Fibroblast of villous mesenchyme (primary cell): ENCODE data around the gene KCNC3. TPM values are rescaled to one million over a fixed set of nuclear protein-coding genes. Genes with fewer than 3 reads are reported as not detected.

ENCODE experiments used
- DNase-seq: peaks from one replicate; pipeline ENCODE4 v3.0.0-alpha.2; 2010; ENCODE audit warnings: low read depth
- H3K4me3 ChIP-seq: 2 replicates; pipeline ENCODE4 v1.5.1; 2011; ENCODE audit warnings: low read depth, mild to moderate bottlenecking, low read length
- total RNA-seq: library from RNA; depleted of rRNA; stranded (reverse); fragments of >200 nt; gene quantifications from 2 replicates; pipeline ENCODE4 v1.2.3, GENCODE V29; 2012
- TF ChIP-seq, protein P1 (sequence below): IDR thresholded peaks from 2 replicates; pipeline ENCODE4 v1.5.1; 2012; ENCODE audit warnings: low read depth, mild to moderate bottlenecking, low read length; ENCODE audit not compliant: insufficient read depth

Gene KCNC3
- total RNA-seq, 1 donor, result not detected

DNA sequence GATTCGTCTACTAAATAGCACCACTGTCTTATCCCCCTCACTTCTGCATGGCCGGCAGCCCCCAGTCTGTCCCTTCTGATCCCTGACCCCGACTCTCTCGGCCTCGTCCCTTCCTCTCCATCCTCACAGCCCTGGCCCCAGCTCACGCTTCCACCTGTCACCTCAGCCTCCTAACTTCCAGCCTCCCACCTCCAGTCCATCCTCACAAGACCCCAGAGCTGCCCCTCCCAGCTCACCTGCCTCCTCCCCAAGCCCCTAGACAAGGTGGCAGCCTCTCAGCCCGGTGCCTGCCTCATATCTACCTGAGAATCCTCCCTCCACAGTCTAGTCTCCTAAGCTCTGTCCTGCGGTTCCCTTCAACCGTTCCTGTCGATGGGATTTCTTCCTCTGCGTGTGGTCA is 10.0 kb downstream of the KCNC3 start:
- DNase-seq, result no peak
- TF ChIP-seq, protein P1, sequence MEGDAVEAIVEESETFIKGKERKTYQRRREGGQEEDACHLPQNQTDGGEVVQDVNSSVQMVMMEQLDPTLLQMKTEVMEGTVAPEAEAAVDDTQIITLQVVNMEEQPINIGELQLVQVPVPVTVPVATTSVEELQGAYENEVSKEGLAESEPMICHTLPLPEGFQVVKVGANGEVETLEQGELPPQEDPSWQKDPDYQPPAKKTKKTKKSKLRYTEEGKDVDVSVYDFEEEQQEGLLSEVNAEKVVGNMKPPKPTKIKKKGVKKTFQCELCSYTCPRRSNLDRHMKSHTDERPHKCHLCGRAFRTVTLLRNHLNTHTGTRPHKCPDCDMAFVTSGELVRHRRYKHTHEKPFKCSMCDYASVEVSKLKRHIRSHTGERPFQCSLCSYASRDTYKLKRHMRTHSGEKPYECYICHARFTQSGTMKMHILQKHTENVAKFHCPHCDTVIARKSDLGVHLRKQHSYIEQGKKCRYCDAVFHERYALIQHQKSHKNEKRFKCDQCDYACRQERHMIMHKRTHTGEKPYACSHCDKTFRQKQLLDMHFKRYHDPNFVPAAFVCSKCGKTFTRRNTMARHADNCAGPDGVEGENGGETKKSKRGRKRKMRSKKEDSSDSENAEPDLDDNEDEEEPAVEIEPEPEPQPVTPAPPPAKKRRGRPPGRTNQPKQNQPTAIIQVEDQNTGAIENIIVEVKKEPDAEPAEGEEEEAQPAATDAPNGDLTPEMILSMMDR, result no peak

DNA sequence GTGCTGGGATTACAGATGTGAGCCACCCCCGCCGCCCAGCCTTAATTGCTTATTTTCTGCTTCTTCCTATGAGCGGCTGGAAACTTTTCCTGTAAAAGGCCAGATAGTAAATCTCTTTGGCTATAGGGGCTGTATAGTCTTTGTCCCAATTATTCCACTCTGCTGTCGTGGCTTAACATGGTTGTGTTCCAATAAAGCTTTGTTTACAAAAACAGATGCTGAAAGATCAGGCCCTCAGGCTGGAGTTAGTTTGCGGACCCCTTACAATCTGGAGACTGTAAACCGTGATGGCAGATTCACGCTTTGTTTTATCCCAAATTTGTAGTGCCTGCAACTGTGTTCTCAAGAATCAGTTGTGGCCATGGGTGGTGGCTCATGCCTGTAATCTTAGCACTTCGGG is 10.7 kb downstream of the KCNC3 start:
- H3K4me3 ChIP-seq, result no peak overlapping the region
- TF ChIP-seq, protein P1, result no peak
- DNase-seq, result no peak

More for the DNA sequence above, 10.0 kb downstream of the KCNC3 start:
- no peak overlapping the region for H3K4me3 ChIP-seq

DNA sequence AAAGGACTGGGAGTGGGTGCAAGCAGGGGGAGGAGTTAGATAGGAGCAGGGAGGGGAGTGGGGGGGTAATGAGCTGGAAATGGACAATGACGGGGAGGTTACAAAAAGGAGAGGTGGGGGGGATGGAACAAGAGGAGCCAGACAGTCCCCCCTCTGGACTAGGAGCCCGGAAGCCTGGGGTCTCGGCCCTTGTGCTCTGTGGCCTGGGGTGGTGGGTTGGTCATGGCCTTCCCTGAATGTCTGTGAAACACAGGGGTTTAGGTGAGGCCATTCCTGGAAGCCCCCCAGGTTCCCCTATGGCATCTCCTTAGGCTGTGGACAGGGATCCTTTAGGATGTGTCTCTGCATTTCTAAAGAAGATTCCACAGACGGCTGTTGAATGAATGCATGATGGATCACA is 12.1 kb downstream of the KCNC3 start:
- no peak for DNase-seq
- TF ChIP-seq, protein P1, result no peak
- no peak overlapping the region for H3K4me3 ChIP-seq

DNA sequence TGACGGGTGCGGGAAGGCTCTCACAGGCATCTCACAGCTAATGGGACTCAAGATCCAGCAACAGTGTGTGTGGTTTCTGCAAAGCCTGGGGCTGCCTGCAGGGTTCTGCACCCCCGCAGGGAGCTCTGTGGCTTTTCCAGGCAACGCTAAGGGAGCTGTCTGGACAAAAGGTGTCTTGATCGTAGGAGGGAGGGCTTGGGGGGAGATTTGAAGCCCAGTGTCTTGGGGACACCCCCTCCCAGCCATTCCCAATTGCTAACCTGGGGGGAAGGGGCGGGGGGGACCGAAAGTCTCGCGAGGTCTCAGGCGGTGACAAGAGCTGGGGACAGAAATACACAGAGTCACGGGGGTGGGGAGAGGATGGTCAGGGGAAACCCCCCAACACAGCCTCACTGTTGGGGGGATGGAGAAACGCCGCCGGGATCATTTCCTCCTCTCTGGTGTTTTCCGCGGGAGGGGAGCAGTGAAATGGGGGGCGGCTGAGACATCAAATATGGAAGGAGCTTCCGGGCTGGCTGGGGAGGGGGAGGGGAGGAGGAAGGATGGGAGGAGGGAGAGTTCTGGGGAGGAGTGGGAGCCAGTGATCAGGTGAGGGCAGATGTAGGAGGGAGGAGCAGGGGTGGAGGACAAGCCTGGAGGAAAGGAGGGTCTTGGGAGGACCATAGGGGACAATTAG is 13.3 kb downstream of the KCNC3 start:
- no peak for DNase-seq
- H3K4me3 ChIP-seq, result no peak overlapping the region
- TF ChIP-seq, protein P1, result no peak

DNA sequence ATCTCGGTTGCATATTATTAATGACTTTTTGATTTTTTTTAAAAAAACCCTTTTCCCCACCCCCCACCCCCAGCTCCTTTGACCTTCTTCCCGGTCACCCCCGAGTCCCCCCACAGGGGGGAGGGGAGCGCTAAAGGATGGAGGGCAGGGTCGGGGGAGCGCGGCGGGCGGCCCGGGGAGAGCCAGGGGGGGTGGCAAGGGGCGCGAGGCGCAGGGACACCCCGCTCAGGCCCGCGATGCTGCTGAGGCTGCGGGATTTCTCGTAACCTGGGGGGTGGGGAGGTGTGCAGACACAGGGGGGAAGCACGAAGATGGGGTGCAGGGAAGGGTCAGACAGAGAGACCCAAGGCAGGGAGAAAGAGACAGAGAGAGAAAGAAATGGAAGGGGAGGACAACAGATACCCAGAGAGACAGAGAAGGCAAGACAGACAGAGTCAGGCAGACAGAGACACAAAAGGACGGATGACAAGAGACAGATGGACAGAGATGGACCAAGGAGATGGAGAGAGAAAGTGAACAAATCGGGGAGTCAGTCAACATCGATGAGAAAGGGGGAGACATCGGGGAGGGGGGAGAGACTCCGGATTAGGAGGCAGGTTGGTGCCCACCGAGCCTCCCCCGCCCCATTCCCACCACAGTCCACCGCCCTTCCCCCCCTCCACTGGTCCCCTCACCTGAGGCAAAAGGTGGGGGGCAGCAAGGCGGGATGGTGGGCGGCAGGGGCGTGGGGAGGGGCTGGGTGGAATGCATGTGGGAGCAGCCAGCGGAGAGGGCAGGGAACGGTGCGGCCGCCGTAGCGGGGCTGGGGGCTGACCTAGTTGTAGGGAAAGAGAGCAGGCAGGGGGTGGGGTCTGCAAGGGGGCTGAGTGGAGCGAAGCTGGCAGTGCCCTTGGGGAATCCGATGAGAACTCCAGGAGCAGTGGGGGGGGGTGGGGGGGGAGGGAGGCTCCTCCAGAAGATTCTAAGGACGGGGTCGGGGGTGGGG is 14.2 kb downstream of the KCNC3 start:
- TF ChIP-seq, protein P1, result no peak
- no peak overlapping the region for H3K4me3 ChIP-seq
- DNase-seq, result no peak

DNA sequence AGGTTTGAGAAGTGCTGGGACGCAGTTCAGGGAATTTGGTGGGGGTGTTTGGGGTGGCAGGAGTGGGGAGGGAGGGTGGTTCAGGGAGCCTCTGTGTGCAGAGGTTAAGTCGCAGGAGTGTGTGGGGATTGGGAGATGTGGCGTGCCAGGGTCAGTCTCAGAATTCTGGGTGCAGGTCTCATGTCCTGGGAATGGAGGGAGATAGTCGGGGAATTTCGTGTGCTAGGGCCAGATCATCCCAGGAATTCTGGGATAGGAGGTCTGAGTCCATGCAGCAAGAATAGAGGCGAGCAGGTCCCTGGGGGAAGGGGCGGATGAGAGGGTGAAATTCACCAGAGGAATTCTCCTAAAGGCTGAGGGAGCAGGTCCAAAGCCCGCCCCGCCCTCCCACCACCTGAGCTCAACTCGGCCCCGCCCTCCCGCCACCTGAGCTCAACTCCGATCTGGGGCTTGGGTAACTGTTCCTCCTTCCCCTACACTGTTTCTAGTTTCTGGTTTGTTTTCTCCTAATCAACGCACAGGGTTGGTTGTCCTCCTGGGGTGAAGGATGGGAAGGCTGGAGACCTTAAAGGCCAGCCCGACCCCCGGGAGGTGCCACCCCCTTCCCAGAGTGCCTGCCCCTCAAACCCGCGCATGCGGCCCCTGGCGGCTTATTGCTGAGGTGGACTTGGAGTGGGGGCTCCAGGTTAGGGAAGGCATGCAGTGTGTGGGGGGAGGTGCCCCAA is 15.2 kb downstream of the KCNC3 start:
- DNase-seq, result no peak
- H3K4me3 ChIP-seq, result no peak overlapping the region
- TF ChIP-seq, protein P1, result no peak
